ENCODE results near the gene KCNQ1. TPM values are rescaled to one million over a fixed set of nuclear protein-coding genes. Genes with fewer than 3 reads are reported as not detected.

The KCNQ1 gene
- total RNA-seq, 2 donors from 2014 or later = 4.4 to 25.3 TPM

- ATAC-seq (ENCODE audit: insufficient number of reproducible peaks, low FRiP score, low read depth) (no peak), DNase-seq (ENCODE audit: low spot score) (no peak)
- TF ChIP-seq, protein P1, sequence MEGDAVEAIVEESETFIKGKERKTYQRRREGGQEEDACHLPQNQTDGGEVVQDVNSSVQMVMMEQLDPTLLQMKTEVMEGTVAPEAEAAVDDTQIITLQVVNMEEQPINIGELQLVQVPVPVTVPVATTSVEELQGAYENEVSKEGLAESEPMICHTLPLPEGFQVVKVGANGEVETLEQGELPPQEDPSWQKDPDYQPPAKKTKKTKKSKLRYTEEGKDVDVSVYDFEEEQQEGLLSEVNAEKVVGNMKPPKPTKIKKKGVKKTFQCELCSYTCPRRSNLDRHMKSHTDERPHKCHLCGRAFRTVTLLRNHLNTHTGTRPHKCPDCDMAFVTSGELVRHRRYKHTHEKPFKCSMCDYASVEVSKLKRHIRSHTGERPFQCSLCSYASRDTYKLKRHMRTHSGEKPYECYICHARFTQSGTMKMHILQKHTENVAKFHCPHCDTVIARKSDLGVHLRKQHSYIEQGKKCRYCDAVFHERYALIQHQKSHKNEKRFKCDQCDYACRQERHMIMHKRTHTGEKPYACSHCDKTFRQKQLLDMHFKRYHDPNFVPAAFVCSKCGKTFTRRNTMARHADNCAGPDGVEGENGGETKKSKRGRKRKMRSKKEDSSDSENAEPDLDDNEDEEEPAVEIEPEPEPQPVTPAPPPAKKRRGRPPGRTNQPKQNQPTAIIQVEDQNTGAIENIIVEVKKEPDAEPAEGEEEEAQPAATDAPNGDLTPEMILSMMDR (IDR thresholded peaks at IDR 0.05) = no peak
- Histone ChIP-seq H3K4me3 (no peak overlapping the region), H3K27me3 (replicated peaks; ENCODE audit: insufficient read depth) (no peaks in the 10 kb centered on the region), H3K27ac (no peak overlapping the region), H3K4me1 (ENCODE audit: control insufficient read depth in 1 of 2, low read depth in 2 of 2) (no peaks in the 10 kb centered on the region), H3K36me3 (no peaks in the 10 kb centered on the region), H3K9me3 (no peaks in the 10 kb centered on the region)
Observed at GRCh38 chr11:2422461-2423156, 22.2 kb upstream of the KCNQ1 start.

- ATAC-seq (ENCODE audit: insufficient number of reproducible peaks, low FRiP score, low read depth) = no peak
- TF ChIP-seq, protein P1 (IDR thresholded peaks at IDR 0.05) = no peak
- no peak overlapping the region for H3K27ac ChIP-seq
- no peaks in the 10 kb centered on the region for H3K9me3 ChIP-seq
- H3K4me3 ChIP-seq = no peak overlapping the region
- DNase-seq (ENCODE audit: low spot score) = no peak
- H3K27me3 ChIP-seq (replicated peaks; ENCODE audit: insufficient read depth) = no peaks in the 10 kb centered on the region
- H3K36me3 ChIP-seq = no peaks in the 10 kb centered on the region
- H3K4me1 ChIP-seq (ENCODE audit: control insufficient read depth in 1 of 2, low read depth in 2 of 2) = no peaks in the 10 kb centered on the region
Observed at GRCh38 chr11:2423157-2424025, 21.4 kb upstream of the KCNQ1 start.

DNA sequence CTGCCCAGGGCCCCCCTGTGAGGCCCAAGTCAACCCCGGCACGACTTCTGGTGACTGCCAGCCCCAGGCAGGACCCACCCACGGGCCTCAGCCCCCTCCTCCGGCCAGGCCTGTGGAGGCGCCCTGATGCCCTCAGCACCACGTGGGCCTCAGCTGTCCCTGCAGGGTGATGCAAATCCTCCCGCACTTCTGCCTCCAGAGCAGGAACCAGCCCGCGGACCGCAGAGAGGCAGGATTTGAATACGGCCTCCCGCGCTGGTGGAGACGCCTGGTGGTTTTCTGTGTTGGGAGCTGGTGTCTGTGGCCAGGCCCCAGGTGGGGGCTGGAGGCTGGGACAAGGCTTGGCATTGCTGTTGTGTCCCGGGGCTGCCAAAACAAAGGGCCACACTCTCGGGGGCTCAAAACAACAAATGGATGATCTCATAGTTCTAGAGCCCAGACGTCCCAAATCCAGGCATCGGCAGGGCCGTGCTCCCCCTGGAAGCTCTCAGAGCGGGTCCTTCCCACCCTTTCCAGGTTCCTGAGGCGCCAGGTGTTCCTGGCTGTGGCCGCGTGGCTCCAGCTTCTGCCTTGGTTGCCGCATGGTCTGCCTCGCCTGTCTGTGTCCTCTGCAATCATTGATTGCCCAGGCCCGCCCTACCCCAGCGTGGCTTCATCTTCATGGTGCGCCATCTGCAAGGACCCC, 19.9 kb upstream of the KCNQ1 start:
- H3K36me3 ChIP-seq = no peaks in the 10 kb centered on the region
- H3K4me3 ChIP-seq = no peak overlapping the region
- no peaks in the 10 kb centered on the region for H3K9me3 ChIP-seq
- ATAC-seq (ENCODE audit: insufficient number of reproducible peaks, low FRiP score, low read depth) = no peak
- H3K27ac ChIP-seq = no peak overlapping the region
- no peak for DNase-seq (ENCODE audit: low spot score)
- H3K4me1 ChIP-seq (ENCODE audit: control insufficient read depth in 1 of 2, low read depth in 2 of 2) = no peaks in the 10 kb centered on the region
- TF ChIP-seq, protein P1 (IDR thresholded peaks at IDR 0.05) = no peak
- H3K27me3 ChIP-seq (replicated peaks; ENCODE audit: insufficient read depth) = no peaks in the 10 kb centered on the region

DNA sequence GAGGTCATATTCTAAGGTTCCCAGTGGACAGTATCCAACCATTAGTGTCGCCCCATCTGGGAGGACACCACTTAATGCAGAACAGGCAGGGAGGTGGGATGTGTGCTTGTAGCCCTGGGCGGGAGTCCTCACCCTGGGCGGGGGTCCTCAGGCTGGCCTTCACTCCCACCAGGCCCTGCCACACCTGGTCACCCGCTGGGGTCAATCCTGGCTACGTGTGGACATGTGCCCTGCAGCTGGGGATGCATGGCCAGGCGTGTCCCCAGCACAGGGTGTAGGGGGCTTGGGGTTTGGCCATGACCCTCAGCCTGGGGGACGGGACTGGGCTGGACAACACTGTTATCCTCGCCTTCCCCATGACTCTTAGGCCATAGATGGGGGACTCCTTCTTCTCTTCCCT, 19.3 kb upstream of the KCNQ1 start:
- no peak for ATAC-seq (ENCODE audit: insufficient number of reproducible peaks, low FRiP score, low read depth)
- no peak for DNase-seq (ENCODE audit: low spot score)
- TF ChIP-seq, protein P1 (IDR thresholded peaks at IDR 0.05) = no peak
- H3K4me3 ChIP-seq = no peak overlapping the region
- no peak overlapping the region for H3K27ac ChIP-seq
- no peaks in the 10 kb centered on the region for H3K9me3 ChIP-seq
- H3K36me3 ChIP-seq = no peaks in the 10 kb centered on the region
- H3K27me3 ChIP-seq (replicated peaks; ENCODE audit: insufficient read depth) = no peaks in the 10 kb centered on the region
- no peaks in the 10 kb centered on the region for H3K4me1 ChIP-seq (ENCODE audit: control insufficient read depth in 1 of 2, low read depth in 2 of 2)

DNA sequence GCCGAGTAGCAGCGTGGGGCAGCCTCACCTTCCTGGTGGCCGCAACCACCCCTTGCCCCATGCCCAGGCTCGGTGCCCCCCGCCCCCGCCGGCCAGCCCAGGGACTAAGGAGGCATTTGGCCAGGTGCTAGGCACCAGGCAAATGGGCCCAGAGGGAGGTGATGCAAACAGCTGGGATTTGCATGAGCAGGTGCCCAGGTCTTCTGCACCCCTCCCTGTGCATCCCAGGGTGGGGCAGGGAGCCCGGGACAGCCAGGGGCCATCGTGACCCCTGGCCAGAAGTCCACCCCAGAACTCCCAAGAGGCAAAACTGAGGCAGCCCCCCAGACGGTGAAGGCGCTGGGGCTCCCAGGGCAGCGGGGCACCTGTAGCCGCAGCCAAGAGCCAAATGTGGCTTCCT, 18.6 kb upstream of the KCNQ1 start:
- H3K36me3 ChIP-seq = no peaks in the 10 kb centered on the region

More for the DNA sequence above, 18.6 kb upstream of the KCNQ1 start:
- TF ChIP-seq, protein P1 (IDR thresholded peaks at IDR 0.05) = no peak
- H3K27ac ChIP-seq = no peak overlapping the region
- H3K4me3 ChIP-seq = no peak overlapping the region
- H3K27me3 ChIP-seq (replicated peaks; ENCODE audit: insufficient read depth) = no peaks in the 10 kb centered on the region
- no peaks in the 10 kb centered on the region for H3K9me3 ChIP-seq
- no peak for ATAC-seq (ENCODE audit: insufficient number of reproducible peaks, low FRiP score, low read depth)
- H3K4me1 ChIP-seq (ENCODE audit: control insufficient read depth in 1 of 2, low read depth in 2 of 2) = no peaks in the 10 kb centered on the region
- no peak for DNase-seq (ENCODE audit: low spot score)
